PC-9 (cell line): Measurements from ENCODE around the gene COL5A2.

Experiments
- EZH2 ChIP-seq: fragments of 200-600 bp; sonication (generic); IDR thresholded peaks from 2 replicates; pipeline ENCODE4 v1.8.0; 2017; ENCODE audit warnings: antibody characterized with exemption, low read depth
- TF ChIP-seq, protein P1 (sequence below): fragments of 200-600 bp; sonication (generic); conservative IDR thresholded peaks from 2 replicates; pipeline ENCODE4 v1.6.1; 2017; ENCODE audit warnings: mixed run types, antibody characterized with exemption, mild to moderate bottlenecking, moderate library complexity

DNA sequence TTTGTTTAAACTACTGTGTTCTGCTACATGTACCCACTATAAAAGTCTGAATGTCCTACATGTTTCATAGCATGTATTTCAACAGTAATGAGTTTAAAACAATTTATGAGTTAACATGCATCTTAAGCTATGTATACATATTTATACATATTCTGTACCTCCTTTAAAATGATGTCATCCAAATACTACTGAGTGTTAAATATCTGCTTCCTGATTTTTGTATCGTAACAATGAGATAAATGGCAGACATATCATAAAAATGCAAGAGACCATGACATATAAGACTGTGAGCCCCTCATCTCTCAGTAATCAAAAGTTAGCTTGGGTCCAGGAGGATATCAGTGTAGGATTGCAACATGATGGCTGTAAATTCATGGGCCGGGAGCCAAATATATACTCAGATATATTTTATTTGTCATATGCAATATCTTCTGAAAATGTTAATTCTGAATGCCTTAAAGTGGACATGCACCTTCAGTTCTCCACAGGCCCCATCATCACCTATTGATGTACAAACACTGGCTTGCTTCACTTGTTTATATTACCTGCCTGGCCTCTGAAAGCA, 3.6 kb downstream of the COL5A2 start:
- TF ChIP-seq, protein P1, sequence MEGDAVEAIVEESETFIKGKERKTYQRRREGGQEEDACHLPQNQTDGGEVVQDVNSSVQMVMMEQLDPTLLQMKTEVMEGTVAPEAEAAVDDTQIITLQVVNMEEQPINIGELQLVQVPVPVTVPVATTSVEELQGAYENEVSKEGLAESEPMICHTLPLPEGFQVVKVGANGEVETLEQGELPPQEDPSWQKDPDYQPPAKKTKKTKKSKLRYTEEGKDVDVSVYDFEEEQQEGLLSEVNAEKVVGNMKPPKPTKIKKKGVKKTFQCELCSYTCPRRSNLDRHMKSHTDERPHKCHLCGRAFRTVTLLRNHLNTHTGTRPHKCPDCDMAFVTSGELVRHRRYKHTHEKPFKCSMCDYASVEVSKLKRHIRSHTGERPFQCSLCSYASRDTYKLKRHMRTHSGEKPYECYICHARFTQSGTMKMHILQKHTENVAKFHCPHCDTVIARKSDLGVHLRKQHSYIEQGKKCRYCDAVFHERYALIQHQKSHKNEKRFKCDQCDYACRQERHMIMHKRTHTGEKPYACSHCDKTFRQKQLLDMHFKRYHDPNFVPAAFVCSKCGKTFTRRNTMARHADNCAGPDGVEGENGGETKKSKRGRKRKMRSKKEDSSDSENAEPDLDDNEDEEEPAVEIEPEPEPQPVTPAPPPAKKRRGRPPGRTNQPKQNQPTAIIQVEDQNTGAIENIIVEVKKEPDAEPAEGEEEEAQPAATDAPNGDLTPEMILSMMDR = no peak
- no peak for TF ChIP-seq EZH2
